Naive B cell (primary cell): Measurements from ENCODE around the gene PSME1. TPM values are rescaled to one million over a fixed set of nuclear protein-coding genes. Genes with fewer than 3 reads are reported as not detected.

Source experiments
- ATAC-seq, 2 donors: fragments of 150-1000 bp; cut with Tn5 transposase; 2 replicates each; pipeline ENCODE4 v1.10.0; 2021; ENCODE audit warnings: low read depth in 2 of 2, mild to moderate bottlenecking in 2 of 2, moderate library complexity in 2 of 2
- DNase-seq: peaks from one replicate; pipeline ENCODE4 v3.0.0; 2022
- H3K27ac Mint-ChIP-seq, 6 donors: one replicate each; pipeline ENCODE4 v1.8.0; 2020 to 2022; ENCODE audit warnings: mild to moderate bottlenecking in 6 of 6, mixed read lengths in 6 of 6, moderate library complexity in 5 of 6, inconsistent platforms in 2 of 6
- H3K27me3 Mint-ChIP-seq, 3 donors: one replicate each; pipeline ENCODE4 v1.8.0; 2021 to 2022; ENCODE audit warnings: mixed read lengths in 3 of 3, mild to moderate bottlenecking in 1 of 3
- H3K36me3 Mint-ChIP-seq, 2 donors: one replicate each; pipeline ENCODE4 v1.8.0; 2020 to 2022; ENCODE audit warnings: mixed read lengths in 2 of 2, inconsistent platforms in 1 of 2, mild to moderate bottlenecking in 1 of 2
- H3K4me1 Mint-ChIP-seq, 3 donors: one replicate each; pipeline ENCODE4 v1.8.0; 2020 to 2022; ENCODE audit warnings: mixed read lengths in 3 of 3, inconsistent platforms in 1 of 3, mild to moderate bottlenecking in 1 of 3, moderate library complexity in 1 of 3
- H3K4me3 Mint-ChIP-seq, 8 donors: one replicate each; pipeline ENCODE4 v1.8.0; 2020 to 2022; ENCODE audit warnings: mild to moderate bottlenecking in 8 of 8, mixed read lengths in 8 of 8, moderate library complexity in 8 of 8, inconsistent platforms in 2 of 8
- H3K9me3 Mint-ChIP-seq, 7 donors: one replicate each; pipeline ENCODE4 v1.8.0; 2020 to 2022; ENCODE audit warnings: mixed read lengths in 7 of 7, mild to moderate bottlenecking in 5 of 7, inconsistent platforms in 2 of 7, moderate library complexity in 1 of 7
- polyA plus RNA-seq, 6 donors: library from polyadenylated mRNA; unstranded; fragments of 300-500 nt; fragmentation: Illumina TruSeq; gene quantifications; one replicate each; pipeline ENCODE4 v1.2.3, GENCODE V29; 2021; ENCODE audit warnings: low read depth in 6 of 6

PSME1 gene
- polyA plus RNA-seq, 6 donors from 2014 or later = 704 to 932 (median 769) TPM

GRCh38 chr14:24149302-24149969, 13.4 kb downstream of the PSME1 start:
- ATAC-seq (no peak), DNase-seq (no peak)
- Mint-ChIP-seq H3K4me3 (peak overlapping the region; percentile 35 to 99 (median 59)), H3K27me3 (no peaks in the 10 kb centered on the region), H3K4me1 (peaks cover 34 to 48% (median 42%) of the 10 kb centered on the region in 3 donors), H3K9me3 (no peaks in the 10 kb centered on the region), H3K36me3 (peaks cover 3 to 8% of the 10 kb centered on the region in 2 donors), H3K27ac (no peak overlapping the region)

- H3K4me1 Mint-ChIP-seq = peaks cover 34 to 45% (median 38%) of the 10 kb centered on the region in 3 donors
- H3K36me3 Mint-ChIP-seq = peaks cover 0 to 7% of the 10 kb centered on the region in 2 donors
- H3K4me3 Mint-ChIP-seq = peak overlapping the region in 1 of 8 donors; percentile 99
- H3K27ac Mint-ChIP-seq = no peak overlapping the region
- DNase-seq = no peak
- H3K27me3 Mint-ChIP-seq = no peaks in the 10 kb centered on the region
- H3K9me3 Mint-ChIP-seq = no peaks in the 10 kb centered on the region
- ATAC-seq = no peak
Measured at GRCh38 chr14:24150061-24150460, 14.1 kb downstream of the PSME1 start.

GRCh38 chr14:24150567-24150966, 14.6 kb downstream of the PSME1 start:
- Mint-ChIP-seq H3K27ac (no peak overlapping the region), H3K27me3 (no peaks in the 10 kb centered on the region), H3K4me3 (peak overlapping the region in 2 of 8 donors; percentile 15 to 34)

GRCh38 chr14:24150993-24151392, 15.0 kb downstream of the PSME1 start:
- no peak overlapping the region for H3K27ac Mint-ChIP-seq
- ATAC-seq = no peak
- peaks cover 29 to 42% (median 31%) of the 10 kb centered on the region in 3 donors for H3K4me1 Mint-ChIP-seq

More at GRCh38 chr14:24150567-24150966, 14.6 kb downstream of the PSME1 start:
- peaks cover 31 to 44% (median 33%) of the 10 kb centered on the region in 3 donors for H3K4me1 Mint-ChIP-seq
- no peak for DNase-seq
- H3K36me3 Mint-ChIP-seq = peaks cover 1 to 10% of the 10 kb centered on the region in 2 donors
- H3K9me3 Mint-ChIP-seq = no peaks in the 10 kb centered on the region
- ATAC-seq = no peak

GRCh38 chr14:24151404-24152080, 15.5 kb downstream of the PSME1 start:
- Mint-ChIP-seq H3K9me3 (no peaks in the 10 kb centered on the region), H3K36me3 (peaks cover 6 to 17% of the 10 kb centered on the region in 2 donors), H3K27me3 (no peaks in the 10 kb centered on the region), H3K4me1 (peaks cover 24 to 37% (median 26%) of the 10 kb centered on the region in 3 donors), H3K4me3 (peak overlapping the region in 1 of 8 donors; percentile 43), H3K27ac (no peak overlapping the region)
- ATAC-seq (no peak), DNase-seq (no peak)

More at GRCh38 chr14:24150993-24151392, 15.0 kb downstream of the PSME1 start:
- H3K9me3 Mint-ChIP-seq = no peaks in the 10 kb centered on the region
- H3K36me3 Mint-ChIP-seq = peaks cover 6 to 15% of the 10 kb centered on the region in 2 donors
- H3K27me3 Mint-ChIP-seq = no peaks in the 10 kb centered on the region
- no peak for DNase-seq
- H3K4me3 Mint-ChIP-seq = peak overlapping the region in 1 of 8 donors; percentile 15

- H3K9me3 Mint-ChIP-seq = no peaks in the 10 kb centered on the region
- no peak for ATAC-seq
- no peak overlapping the region for H3K27ac Mint-ChIP-seq
- DNase-seq = no peak
- H3K4me3 Mint-ChIP-seq = no peak overlapping the region
- no peaks in the 10 kb centered on the region for H3K27me3 Mint-ChIP-seq
- peaks cover 9 to 17% (median 16%) of the 10 kb centered on the region in 3 donors for H3K4me1 Mint-ChIP-seq
- peaks cover 6 to 24% of the 10 kb centered on the region in 2 donors for H3K36me3 Mint-ChIP-seq
Measured at GRCh38 chr14:24155100-24155499, 19.1 kb downstream of the PSME1 start.

GRCh38 chr14:24156840-24157239, 20.8 kb downstream of the PSME1 start:
- H3K4me3 Mint-ChIP-seq = peak overlapping the region in 1 of 8 donors; percentile 57
- no peak for ATAC-seq
- H3K9me3 Mint-ChIP-seq = no peaks in the 10 kb centered on the region
- H3K4me1 Mint-ChIP-seq = peaks cover 16 to 24% (median 20%) of the 10 kb centered on the region in 3 donors
- no peak for DNase-seq
- H3K27me3 Mint-ChIP-seq = no peaks in the 10 kb centered on the region
- peaks cover 6 to 18% of the 10 kb centered on the region in 2 donors for H3K36me3 Mint-ChIP-seq
- H3K27ac Mint-ChIP-seq = peak overlapping the region in 4 of 6 donors; percentile 8 to 47 (median 19)

- DNase-seq = no peak
- H3K36me3 Mint-ChIP-seq = peaks cover 6 to 18% of the 10 kb centered on the region in 2 donors
- no peaks in the 10 kb centered on the region for H3K27me3 Mint-ChIP-seq
- peaks cover 21 to 28% (median 25%) of the 10 kb centered on the region in 3 donors for H3K4me1 Mint-ChIP-seq
- ATAC-seq = no peak
- H3K9me3 Mint-ChIP-seq = no peaks in the 10 kb centered on the region
- no peak overlapping the region for H3K4me3 Mint-ChIP-seq
- H3K27ac Mint-ChIP-seq = peak overlapping the region in 1 of 6 donors; percentile 47
Measured at GRCh38 chr14:24157331-24157730, 21.3 kb downstream of the PSME1 start.

GRCh38 chr14:24159777-24160498, 23.9 kb downstream of the PSME1 start:
- H3K36me3 Mint-ChIP-seq = peaks cover 11 to 27% of the 10 kb centered on the region in 2 donors
- peak overlapping the region; percentile 1 to 97 (median 76) for H3K27ac Mint-ChIP-seq
- no peaks in the 10 kb centered on the region for H3K27me3 Mint-ChIP-seq
- peak overlapping the region in 2 of 8 donors; percentile 53 to 61 for H3K4me3 Mint-ChIP-seq
- H3K4me1 Mint-ChIP-seq = peaks cover 44 to 47% (median 45%) of the 10 kb centered on the region in 3 donors
- no peak for DNase-seq
- ATAC-seq = no peak
- H3K9me3 Mint-ChIP-seq = no peaks in the 10 kb centered on the region

- peaks cover 11 to 30% of the 10 kb centered on the region in 2 donors for H3K36me3 Mint-ChIP-seq
- peaks cover 48 to 50% (median 49%) of the 10 kb centered on the region in 3 donors for H3K4me1 Mint-ChIP-seq
- no peaks in the 10 kb centered on the region for H3K27me3 Mint-ChIP-seq
- peak overlapping the region in 5 of 8 donors; percentile 5 to 100 (median 98) for H3K4me3 Mint-ChIP-seq
- ATAC-seq (no peak), DNase-seq (no peak)
- peak overlapping the region; percentile 44 to 100 (median 97) for H3K27ac Mint-ChIP-seq
- H3K9me3 Mint-ChIP-seq = no peaks in the 10 kb centered on the region
Measured at GRCh38 chr14:24160499-24160849, 24.5 kb downstream of the PSME1 start.

- peaks cover 5 to 30% of the 10 kb centered on the region in 2 donors for H3K36me3 Mint-ChIP-seq
Measured at GRCh38 chr14:24160850-24161804, 25.1 kb downstream of the PSME1 start, which contains the start of gene IRF9. TSS of gene IRF9 (plus strand) at chr14:24161265. CDS start at chr14:24162145, 880 bp downstream.

GRCh38 chr14:24162093-24162492, 26.1 kb downstream of the PSME1 start:
- ATAC-seq = no peak
- no peak for DNase-seq
- H3K27ac Mint-ChIP-seq = peak overlapping the region in 5 of 6 donors; percentile 94 to 99 (median 97)
- H3K4me1 Mint-ChIP-seq = peaks cover 39 to 62% (median 58%) of the 10 kb centered on the region in 3 donors
- H3K4me3 Mint-ChIP-seq = peak overlapping the region; percentile 97 to 100 (median 98)
- H3K36me3 Mint-ChIP-seq = peaks cover 5 to 32% of the 10 kb centered on the region in 2 donors
- H3K9me3 Mint-ChIP-seq = no peaks in the 10 kb centered on the region
- no peaks in the 10 kb centered on the region for H3K27me3 Mint-ChIP-seq

More at GRCh38 chr14:24160850-24161804, 25.1 kb downstream of the PSME1 start, which contains the start of gene IRF9:
- peaks cover 43 to 56% (median 53%) of the 10 kb centered on the region in 3 donors for H3K4me1 Mint-ChIP-seq
- H3K27me3 Mint-ChIP-seq = no peaks in the 10 kb centered on the region
- H3K4me3 Mint-ChIP-seq = peak within 1 kb of the TSS; percentile 97 to 100 (median 98)
- no peaks in the 10 kb centered on the region for H3K9me3 Mint-ChIP-seq
- ATAC-seq (peak; percentile 91 to 95), DNase-seq (peak; percentile 96)
- peak within 1 kb of the TSS; percentile 94 to 100 (median 98) for H3K27ac Mint-ChIP-seq
